ENCODE results near the gene PRR5.

Gene PRR5

DNA sequence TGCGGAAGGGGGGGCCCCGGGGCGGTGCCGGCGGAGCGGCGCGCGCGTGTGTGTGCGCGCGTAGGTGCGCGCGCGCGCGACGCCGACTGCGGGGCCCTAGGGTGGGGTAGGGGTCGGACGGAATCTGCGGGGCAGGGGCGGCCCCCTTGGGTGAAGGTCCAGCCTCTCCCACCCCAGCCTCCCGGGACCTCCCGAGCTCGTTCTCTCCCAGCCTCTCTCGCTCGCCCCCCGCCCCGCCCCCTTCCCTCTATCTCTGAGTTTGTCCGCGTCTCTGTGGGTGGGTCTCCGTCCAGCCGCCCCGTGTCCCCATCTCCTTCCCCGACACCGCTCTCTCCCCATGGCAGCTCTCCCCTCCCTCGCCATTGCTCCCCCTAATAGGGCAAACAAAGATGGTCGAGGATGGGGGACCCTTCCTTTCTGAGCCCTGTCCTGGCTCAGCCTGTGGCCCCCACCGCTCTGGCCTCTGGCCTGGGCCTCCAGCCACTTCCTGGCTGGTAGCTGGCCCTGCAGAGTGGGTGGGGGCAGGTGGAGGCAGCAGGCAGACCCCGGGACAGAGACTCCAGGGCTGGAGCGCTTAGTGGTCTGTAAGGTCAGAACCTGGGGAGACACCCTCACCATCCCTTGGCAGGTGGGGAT, 33.0 kb upstream of the PRR5 start:
- Histone ChIP-seq H3K4me1 (ENCODE audit: insufficient read depth, poor library complexity, severe bottlenecking) (no peaks in the 10 kb centered on the region), H3K27ac (ENCODE audit: poor library complexity, severe bottlenecking) (no peak overlapping the region), H3K4me3 (ENCODE audit: severe bottlenecking) (peak overlapping the region; percentile 38), H3K36me3 (ENCODE audit: low read depth) (no peaks in the 10 kb centered on the region), H3K9me3 (ENCODE audit: severe bottlenecking) (no peaks in the 10 kb centered on the region), H3K27me3 (ENCODE audit: insufficient read depth, poor library complexity, severe bottlenecking) (peaks cover 20% of the 10 kb centered on the region)
- DNase-seq (ENCODE audit: low spot score) (no peak), ATAC-seq (ENCODE audit: low read depth) (no peak)
- TF ChIP-seq, protein P1, sequence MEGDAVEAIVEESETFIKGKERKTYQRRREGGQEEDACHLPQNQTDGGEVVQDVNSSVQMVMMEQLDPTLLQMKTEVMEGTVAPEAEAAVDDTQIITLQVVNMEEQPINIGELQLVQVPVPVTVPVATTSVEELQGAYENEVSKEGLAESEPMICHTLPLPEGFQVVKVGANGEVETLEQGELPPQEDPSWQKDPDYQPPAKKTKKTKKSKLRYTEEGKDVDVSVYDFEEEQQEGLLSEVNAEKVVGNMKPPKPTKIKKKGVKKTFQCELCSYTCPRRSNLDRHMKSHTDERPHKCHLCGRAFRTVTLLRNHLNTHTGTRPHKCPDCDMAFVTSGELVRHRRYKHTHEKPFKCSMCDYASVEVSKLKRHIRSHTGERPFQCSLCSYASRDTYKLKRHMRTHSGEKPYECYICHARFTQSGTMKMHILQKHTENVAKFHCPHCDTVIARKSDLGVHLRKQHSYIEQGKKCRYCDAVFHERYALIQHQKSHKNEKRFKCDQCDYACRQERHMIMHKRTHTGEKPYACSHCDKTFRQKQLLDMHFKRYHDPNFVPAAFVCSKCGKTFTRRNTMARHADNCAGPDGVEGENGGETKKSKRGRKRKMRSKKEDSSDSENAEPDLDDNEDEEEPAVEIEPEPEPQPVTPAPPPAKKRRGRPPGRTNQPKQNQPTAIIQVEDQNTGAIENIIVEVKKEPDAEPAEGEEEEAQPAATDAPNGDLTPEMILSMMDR (IDR thresholded peaks at IDR 0.05; ENCODE audit: poor library complexity, severe bottlenecking) = no peak

DNA sequence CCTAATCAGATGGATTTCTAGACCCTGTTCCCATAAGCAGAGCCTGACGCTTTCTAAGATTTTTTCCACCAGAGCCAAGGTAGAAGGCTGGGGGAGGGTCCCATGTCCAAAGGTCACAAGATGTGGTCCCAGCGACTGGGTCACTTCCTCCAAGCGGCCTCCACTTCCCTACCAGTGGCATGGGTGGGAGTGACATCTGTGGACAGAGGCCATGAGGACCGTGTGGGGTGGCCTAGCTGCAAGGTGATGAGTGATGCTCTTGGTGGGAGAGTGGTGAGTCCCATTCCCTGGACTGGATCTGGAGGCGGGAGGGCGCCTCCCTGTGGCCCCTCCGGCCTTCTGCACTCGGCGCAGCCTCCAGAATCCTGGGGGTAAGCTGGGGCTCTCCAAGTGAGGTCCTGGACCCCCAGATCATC, 32.4 kb upstream of the PRR5 start:
- ATAC-seq (ENCODE audit: low read depth) (no peak), DNase-seq (ENCODE audit: low spot score) (no peak)
- TF ChIP-seq, protein P1 (IDR thresholded peaks at IDR 0.05; ENCODE audit: poor library complexity, severe bottlenecking) = no peak
- Histone ChIP-seq H3K4me1 (ENCODE audit: insufficient read depth, poor library complexity, severe bottlenecking) (no peaks in the 10 kb centered on the region), H3K27ac (ENCODE audit: poor library complexity, severe bottlenecking) (no peak overlapping the region), H3K9me3 (ENCODE audit: severe bottlenecking) (no peaks in the 10 kb centered on the region), H3K27me3 (ENCODE audit: insufficient read depth, poor library complexity, severe bottlenecking) (peaks cover 20% of the 10 kb centered on the region), H3K36me3 (ENCODE audit: low read depth) (no peaks in the 10 kb centered on the region), H3K4me3 (ENCODE audit: severe bottlenecking) (no peak overlapping the region)

DNA sequence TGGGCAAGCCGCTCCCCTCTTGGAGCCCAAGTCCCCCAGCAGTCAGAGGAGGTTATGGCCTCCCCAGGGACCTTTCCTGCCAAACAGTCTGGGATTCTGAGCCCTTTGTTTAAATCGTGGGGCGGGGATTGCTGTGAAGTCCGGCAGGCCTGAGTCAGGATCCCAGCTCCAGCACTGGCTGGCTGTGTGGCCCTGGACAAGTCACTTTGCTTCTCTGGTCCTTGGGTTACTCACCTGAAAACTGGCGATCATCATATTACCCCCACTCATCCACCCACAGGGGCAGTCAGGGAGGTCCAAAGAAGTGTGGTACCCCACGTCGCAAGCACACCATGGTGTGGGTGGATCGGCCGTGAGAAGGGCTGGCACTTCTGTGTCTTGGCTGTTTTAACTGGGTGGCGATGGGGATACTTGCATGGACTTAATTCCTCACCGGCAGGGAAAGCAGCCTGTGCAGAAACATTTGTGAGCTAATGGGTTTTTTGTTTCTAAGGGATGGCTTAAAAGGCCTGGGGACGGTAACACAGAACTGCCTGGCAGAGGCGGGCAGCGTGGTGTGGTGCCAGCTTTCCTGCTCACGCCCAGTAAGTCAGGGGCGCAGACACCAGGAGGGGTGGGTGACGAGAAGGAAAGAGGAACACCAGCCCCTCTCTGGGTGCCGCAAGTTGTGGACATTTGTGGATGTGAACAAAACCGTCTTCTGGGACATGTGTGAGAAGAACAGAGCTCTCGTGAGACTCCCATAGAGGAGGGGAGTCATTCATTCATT, 31.6 kb upstream of the PRR5 start:
- no peak overlapping the region for H3K27ac ChIP-seq (ENCODE audit: poor library complexity, severe bottlenecking)
- TF ChIP-seq, protein P1 (IDR thresholded peaks at IDR 0.05; ENCODE audit: poor library complexity, severe bottlenecking) = no peak
- H3K9me3 ChIP-seq (ENCODE audit: severe bottlenecking) = no peaks in the 10 kb centered on the region
- H3K36me3 ChIP-seq (ENCODE audit: low read depth) = no peaks in the 10 kb centered on the region
- H3K27me3 ChIP-seq (ENCODE audit: insufficient read depth, poor library complexity, severe bottlenecking) = peaks cover 20% of the 10 kb centered on the region
- ATAC-seq (ENCODE audit: low read depth) (no peak), DNase-seq (ENCODE audit: low spot score) (no peak)
- H3K4me3 ChIP-seq (ENCODE audit: severe bottlenecking) = no peak overlapping the region
- no peaks in the 10 kb centered on the region for H3K4me1 ChIP-seq (ENCODE audit: insufficient read depth, poor library complexity, severe bottlenecking)

DNA sequence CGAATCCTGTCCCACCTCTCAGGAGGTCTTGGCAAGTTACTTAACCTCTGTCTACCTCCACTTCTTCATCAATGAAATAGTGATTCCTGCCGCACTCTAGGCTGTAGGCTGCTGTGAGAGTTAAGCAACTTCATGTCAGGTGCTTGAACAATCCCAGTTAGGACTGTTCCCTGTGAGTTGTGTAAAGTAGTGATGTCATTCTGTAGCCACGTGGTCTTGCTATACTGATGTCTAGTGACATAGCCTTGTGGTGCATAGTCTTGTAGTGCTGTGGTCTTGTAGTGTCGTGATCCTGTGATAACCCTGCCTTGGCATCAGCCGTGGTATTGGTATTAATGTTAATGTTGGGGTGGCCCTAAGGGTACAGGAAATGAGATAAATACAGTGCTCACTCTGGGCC, 30.3 kb upstream of the PRR5 start:
- no peak for DNase-seq (ENCODE audit: low spot score)

More for the DNA sequence above, 30.3 kb upstream of the PRR5 start:
- ATAC-seq (ENCODE audit: low read depth) = peak; percentile 56
- Histone ChIP-seq H3K36me3 (ENCODE audit: low read depth) (no peaks in the 10 kb centered on the region), H3K4me3 (ENCODE audit: severe bottlenecking) (no peak overlapping the region), H3K27ac (ENCODE audit: poor library complexity, severe bottlenecking) (no peak overlapping the region), H3K27me3 (ENCODE audit: insufficient read depth, poor library complexity, severe bottlenecking) (peaks cover 17% of the 10 kb centered on the region), H3K9me3 (ENCODE audit: severe bottlenecking) (no peaks in the 10 kb centered on the region), H3K4me1 (ENCODE audit: insufficient read depth, poor library complexity, severe bottlenecking) (no peaks in the 10 kb centered on the region)
- TF ChIP-seq, protein P1 (IDR thresholded peaks at IDR 0.05; ENCODE audit: poor library complexity, severe bottlenecking) = no peak

All from RWPE2 (cell line).